Esophagus (tissue), 2 donors: ENCODE measurements around the gene TEX48. TPM values are rescaled to one million over a fixed set of nuclear protein-coding genes. Genes with fewer than 3 reads are reported as not detected.

ENCODE experiments used
- H3K27ac ChIP-seq, 2 donors: one replicate each; pipeline ENCODE4 v1.5.1; 2013; ENCODE audit warnings: low read depth in 2 of 2, mild to moderate bottlenecking in 2 of 2, inconsistent platforms in 1 of 2, low read length in 1 of 2, moderate library complexity in 1 of 2
- H3K27me3 ChIP-seq, 2 donors: one replicate each; pipeline ENCODE4 v1.6.1; 2013; ENCODE audit warnings: low read length in 2 of 2, control low read depth in 1 of 2, mild to moderate bottlenecking in 1 of 2; ENCODE audit not compliant: insufficient read depth in 2 of 2, control insufficient read depth in 1 of 2
- H3K36me3 ChIP-seq, 2 donors: one replicate each; pipeline ENCODE4 v1.6.1; 2013; ENCODE audit warnings: low read length in 1 of 2; ENCODE audit not compliant: control insufficient read depth in 2 of 2, insufficient read depth in 2 of 2
- H3K4me1 ChIP-seq, 2 donors: one replicate each; pipeline ENCODE4 v1.6.1; 2013; ENCODE audit warnings: low read length in 1 of 2; ENCODE audit not compliant: control insufficient read depth in 2 of 2, insufficient read depth in 2 of 2
- H3K4me3 ChIP-seq, 2 donors: one replicate each; pipeline ENCODE4 v1.5.1; 2013; ENCODE audit warnings: low read length in 2 of 2, mild to moderate bottlenecking in 2 of 2, low read depth in 1 of 2, moderate library complexity in 1 of 2
- H3K9me3 ChIP-seq, 2 donors: one replicate each; pipeline ENCODE4 v1.6.1; 2013; ENCODE audit warnings: mild to moderate bottlenecking in 2 of 2, low read depth in 1 of 2, low read length in 1 of 2, moderate library complexity in 1 of 2; ENCODE audit not compliant: control insufficient read depth in 2 of 2, insufficient read depth in 1 of 2
- WGBS, 2 donors: extraction: QIAGEN DNeasy Blood & Tissue Kit; methylation state at CpG; one replicate each; pipeline ENCODE4 v1.1.7; 2013; 5-methylcytosine and 5-hydroxymethylcytosine counted together
- polyA plus RNA-seq, 2 donors: library from polyadenylated mRNA; stranded (reverse); fragments of 200-250 nt; gene quantifications; one replicate each; pipeline ENCODE4 v1.2.3, GENCODE V29; 2013
- donor health status: healthy with polysubstance abuse.
- donor health status: Bipolar disorder and iron deficiency.

TEX48 gene
- polyA plus RNA-seq, 2 donors: not detected

GRCh38 chr9:114720086-114720676 lies 38.2 kb upstream of the TEX48 start:
- Histone ChIP-seq H3K27ac (no peak overlapping the region), H3K9me3 (no peaks in the 10 kb centered on the region), H3K4me3 (no peak overlapping the region), H3K27me3 (no peaks in the 10 kb centered on the region), H3K36me3 (no peaks in the 10 kb centered on the region), H3K4me1 (peaks cover 0 to 7% of the 10 kb centered on the region in 2 donors)
- 76 to 85% methylated on average over 3 of the region's 3 CpGs for WGBS, 2 donors

- H3K4me3 ChIP-seq: no peak overlapping the region
- WGBS, 2 donors: 64 to 70% methylated on average over 4 of the region's 4 CpGs
- peaks cover 0 to 7% of the 10 kb centered on the region in 2 donors for H3K4me1 ChIP-seq
- H3K36me3 ChIP-seq: no peaks in the 10 kb centered on the region
- H3K27ac ChIP-seq: peak overlapping the region; percentile 44 to 75
- H3K27me3 ChIP-seq: no peaks in the 10 kb centered on the region
- H3K9me3 ChIP-seq: no peaks in the 10 kb centered on the region
These were observed 37.3 kb upstream of the TEX48 start for GRCh38 chr9:114719290-114719689.

- peak overlapping the region; percentile 44 to 75 for H3K27ac ChIP-seq
- H3K4me3 ChIP-seq: no peak overlapping the region
- 44 to 54% methylated on average over 8 of the region's 8 CpGs for WGBS, 2 donors
- H3K9me3 ChIP-seq: no peaks in the 10 kb centered on the region
- peaks cover 0 to 7% of the 10 kb centered on the region in 2 donors for H3K4me1 ChIP-seq
- H3K36me3 ChIP-seq: no peaks in the 10 kb centered on the region
- H3K27me3 ChIP-seq: no peaks in the 10 kb centered on the region
These were observed 36.8 kb upstream of the TEX48 start for GRCh38 chr9:114718801-114719221.

GRCh38 chr9:114717908-114718486 lies 36.0 kb upstream of the TEX48 start:
- no peaks in the 10 kb centered on the region for H3K27me3 ChIP-seq
- H3K4me1 ChIP-seq: peaks cover 0 to 7% of the 10 kb centered on the region in 2 donors
- H3K4me3 ChIP-seq: no peak overlapping the region
- no peak overlapping the region for H3K27ac ChIP-seq
- 72 to 80% methylated on average over 3 of the region's 3 CpGs for WGBS, 2 donors
- no peaks in the 10 kb centered on the region for H3K36me3 ChIP-seq
- H3K9me3 ChIP-seq: no peaks in the 10 kb centered on the region

GRCh38 chr9:114709636-114710035 lies 27.6 kb upstream of the TEX48 start:
- H3K27me3 ChIP-seq: no peaks in the 10 kb centered on the region
- no peak overlapping the region for H3K4me3 ChIP-seq
- no peaks in the 10 kb centered on the region for H3K36me3 ChIP-seq
- WGBS, 2 donors: 88 to 93% methylated on average over 1 of the region's 1 CpG
- H3K27ac ChIP-seq: no peak overlapping the region
- no peaks in the 10 kb centered on the region for H3K4me1 ChIP-seq
- H3K9me3 ChIP-seq: no peaks in the 10 kb centered on the region

GRCh38 chr9:114706711-114707110 lies 24.7 kb upstream of the TEX48 start:
- no peak overlapping the region for H3K27ac ChIP-seq
- H3K36me3 ChIP-seq: no peaks in the 10 kb centered on the region
- no peak overlapping the region for H3K4me3 ChIP-seq
- H3K4me1 ChIP-seq: no peaks in the 10 kb centered on the region
- WGBS, 2 donors: 86 to 87% methylated on average over 2 of the region's 2 CpGs
- no peaks in the 10 kb centered on the region for H3K27me3 ChIP-seq
- H3K9me3 ChIP-seq: no peaks in the 10 kb centered on the region

GRCh38 chr9:114701988-114702387 lies 20.0 kb upstream of the TEX48 start:
- no peak overlapping the region for H3K27ac ChIP-seq
- H3K36me3 ChIP-seq: no peaks in the 10 kb centered on the region
- H3K4me3 ChIP-seq: no peak overlapping the region
- H3K4me1 ChIP-seq: no peaks in the 10 kb centered on the region
- no peaks in the 10 kb centered on the region for H3K9me3 ChIP-seq
- H3K27me3 ChIP-seq: no peaks in the 10 kb centered on the region

- Histone ChIP-seq H3K9me3 (no peaks in the 10 kb centered on the region), H3K4me1 (no peaks in the 10 kb centered on the region), H3K36me3 (no peaks in the 10 kb centered on the region), H3K27me3 (no peaks in the 10 kb centered on the region), H3K27ac (no peak overlapping the region), H3K4me3 (no peak overlapping the region)
- 87 to 89% methylated on average over 4 of the region's 4 CpGs for WGBS, 2 donors
These were observed 16.0 kb upstream of the TEX48 start for GRCh38 chr9:114697951-114698351.

- Histone ChIP-seq H3K36me3 (no peaks in the 10 kb centered on the region), H3K4me1 (no peaks in the 10 kb centered on the region), H3K4me3 (no peak overlapping the region), H3K27me3 (no peaks in the 10 kb centered on the region), H3K27ac (no peak overlapping the region), H3K9me3 (no peaks in the 10 kb centered on the region)
- WGBS, 2 donors: 72 to 78% methylated on average over 7 of the region's 7 CpGs
These were observed 15.0 kb upstream of the TEX48 start for GRCh38 chr9:114696814-114697544.
